HEK293 (cell line): ENCODE data around the gene ZNF423.
A peak's percentile ranks its signal among the peaks of the same experiment; 100 is the strongest.

Experiments used
- CTCF ChIA-PET: fragments of 350-600 bp; formaldehyde crosslinking; extraction: SDS; loops from one replicate; lab custom pipeline; 2021; ENCODE audit warnings: antibody characterized with exemption; lab: Yijun Ruan, JAX
- POLR2A ChIA-PET: fragments of 300-600 bp; formaldehyde crosslinking; extraction: SDS; loops from one replicate; lab custom pipeline; 2020; ENCODE audit warnings: antibody characterized with exemption, inconsistent platforms; lab: Yijun Ruan, JAX
- H3K27ac ChIP-seq: fragments of 200-500 bp; sonication (Bioruptor generic); 2 replicates; pipeline ENCODE4 v1.5.1; 2014; ENCODE audit warnings: low read depth, low read length, control low read depth, inconsistent platforms; ENCODE audit errors: extremely low read depth
- H3K36me3 ChIP-seq, 2 experiments: fragments of 200-500 bp in 1 of 2; sonication (Bioruptor generic) in 1 of 2; 1 replicate in 1 of 2; 2 replicates in 1 of 2; pipeline ENCODE4 v1.5.1; 2014 to 2017; ENCODE audit warnings: inconsistent platforms in 2 of 2, low read length in 2 of 2; ENCODE audit not compliant: control insufficient read depth in 2 of 2, insufficient read depth in 1 of 2
- H3K4me1 ChIP-seq: fragments of 200-500 bp; sonication (Bioruptor generic); 2 replicates; pipeline ENCODE4 v1.5.1; 2014; ENCODE audit warnings: mild to moderate bottlenecking, low read length, inconsistent platforms; ENCODE audit not compliant: control insufficient read depth, insufficient read depth
- H3K4me3 ChIP-seq: 2 replicates; pipeline ENCODE4 v1.5.1; 2011; ENCODE audit warnings: low read depth, mild to moderate bottlenecking, control low read depth, low read length, moderate library complexity
- H3K9me3 ChIP-seq: fragments of 200-500 bp; sonication (Bioruptor generic); 2 replicates; pipeline ENCODE4 v1.5.1; 2014; ENCODE audit warnings: low read depth, low read length, inconsistent platforms; ENCODE audit not compliant: control insufficient read depth, insufficient read depth
- ATF2 ChIP-seq: fragments of 450-650 bp; formaldehyde crosslinking; IDR thresholded peaks from 2 replicates; pipeline ENCODE4 v1.5.1; 2016; ENCODE audit warnings: missing biosample characterization, missing genetic modification characterization, low read depth
- GLI4 ChIP-seq: fragments of 450-650 bp; formaldehyde crosslinking; IDR thresholded peaks from 2 replicates; pipeline ENCODE4 v1.5.1; 2016; ENCODE audit warnings: missing biosample characterization, missing genetic modification characterization
- HOXA7 ChIP-seq: sonication (generic); formaldehyde crosslinking; IDR thresholded peaks from 2 replicates; pipeline ENCODE4 v1.8.1; 2022; ENCODE audit warnings: missing genetic modification reagents, borderline replicate concordance
- HOXD13 ChIP-seq: sonication (generic); formaldehyde crosslinking; IDR thresholded peaks from 2 replicates; pipeline ENCODE4 v1.8.0; 2022; ENCODE audit warnings: missing genetic modification reagents, borderline replicate concordance
- IKZF3 ChIP-seq: fragments of 450-650 bp; IDR thresholded peaks from 2 replicates; pipeline ENCODE4 v1.5.0; 2018; ENCODE audit warnings: missing biosample characterization, mild to moderate bottlenecking, missing genetic modification characterization, moderate library complexity
- INSM2 ChIP-seq: fragments of 450-650 bp; formaldehyde crosslinking; IDR thresholded peaks from 2 replicates; pipeline ENCODE4 v1.5.1; 2016; ENCODE audit warnings: missing biosample characterization, missing genetic modification characterization
- OSR2 ChIP-seq: fragments of 450-650 bp; formaldehyde crosslinking; IDR thresholded peaks from 2 replicates; pipeline ENCODE4 v1.5.1; 2016; ENCODE audit warnings: missing biosample characterization, missing genetic modification characterization
- ZBTB1 ChIP-seq: fragments of 450-650 bp; formaldehyde crosslinking; IDR thresholded peaks from 2 replicates; pipeline ENCODE4 v1.5.1; 2016; ENCODE audit warnings: missing biosample characterization, missing genetic modification characterization
- ZFHX2 ChIP-seq: fragments of 450-650 bp; formaldehyde crosslinking; conservative IDR thresholded peaks from 2 replicates; pipeline ENCODE4 v1.5.1; 2016; ENCODE audit warnings: missing biosample characterization, missing genetic modification characterization
- ZFP37 ChIP-seq: fragments of 450-650 bp; formaldehyde crosslinking; IDR thresholded peaks from 2 replicates; pipeline ENCODE4 v1.5.1; 2016; ENCODE audit warnings: missing biosample characterization, missing genetic modification characterization
- ZNF10 ChIP-seq: fragments of 450-650 bp; formaldehyde crosslinking; IDR thresholded peaks from 2 replicates; pipeline ENCODE4 v1.5.1; 2017; ENCODE audit warnings: missing biosample characterization, missing genetic modification characterization
- ZNF112 ChIP-seq: fragments of 450-650 bp; formaldehyde crosslinking; IDR thresholded peaks from 2 replicates; pipeline ENCODE4 v1.5.0; 2017; ENCODE audit warnings: missing biosample characterization, missing genetic modification characterization
- ZNF248 ChIP-seq: fragments of 450-650 bp; formaldehyde crosslinking; IDR thresholded peaks from 2 replicates; pipeline ENCODE4 v1.5.1; 2017; ENCODE audit warnings: missing biosample characterization, missing genetic modification characterization
- ZNF521 ChIP-seq: fragments of 450-650 bp; formaldehyde crosslinking; IDR thresholded peaks from 2 replicates; pipeline ENCODE4 v1.5.1; 2017; ENCODE audit warnings: missing biosample characterization, mild to moderate bottlenecking, missing genetic modification characterization
- ZNF544 ChIP-seq: fragments of 450-650 bp; formaldehyde crosslinking; IDR thresholded peaks from 2 replicates; pipeline ENCODE4 v1.5.0; 2017; ENCODE audit warnings: missing biosample characterization, missing genetic modification characterization
- ZNF558 ChIP-seq: fragments of 450-650 bp; formaldehyde crosslinking; IDR thresholded peaks from 2 replicates; pipeline ENCODE4 v1.5.1; 2016; ENCODE audit warnings: missing biosample characterization, missing genetic modification characterization
- ZNF560 ChIP-seq: fragments of 450-650 bp; formaldehyde crosslinking; IDR thresholded peaks from 2 replicates; pipeline ENCODE4 v1.5.1; 2017; ENCODE audit warnings: missing biosample characterization, missing genetic modification characterization, borderline replicate concordance
- ZNF76 ChIP-seq: fragments of 450-650 bp; formaldehyde crosslinking; IDR thresholded peaks from 2 replicates; pipeline ENCODE4; 2016; ENCODE audit warnings: low read depth, missing biosample characterization, missing genetic modification characterization, borderline replicate concordance
- ZNF768 ChIP-seq: fragments of 450-650 bp; formaldehyde crosslinking; IDR thresholded peaks from 2 replicates; pipeline ENCODE4 v1.5.1; 2018; ENCODE audit warnings: missing biosample characterization, mild to moderate bottlenecking, missing genetic modification characterization
- ZNF777 ChIP-seq: fragments of 450-650 bp; formaldehyde crosslinking; IDR thresholded peaks from 2 replicates; pipeline ENCODE4 v1.5.1; 2017; ENCODE audit warnings: missing biosample characterization, missing genetic modification characterization, borderline replicate concordance
- ZNF792 ChIP-seq: fragments of 450-650 bp; formaldehyde crosslinking; IDR thresholded peaks from 2 replicates; pipeline ENCODE4 v1.5.1; 2016; ENCODE audit warnings: missing biosample characterization, missing genetic modification characterization
- ZXDB ChIP-seq: fragments of 450-650 bp; formaldehyde crosslinking; IDR thresholded peaks from 2 replicates; pipeline ENCODE4 v1.5.1; 2016; ENCODE audit warnings: missing biosample characterization, missing genetic modification characterization

The ZNF423 gene

GRCh38 chr16:49773534-49774475, 82.1 kb downstream of the ZNF423 start:
- H3K27ac ChIP-seq, result no peak overlapping the region
- TF ChIP-seq ATF2, result no peak
- TF ChIP-seq ZNF768 (tag by site-specific recombination), result peak; percentile 78; the same call in 1 of the 2 replicates
- TF ChIP-seq ZXDB, result no peak
- TF ChIP-seq, all 188 proteins: peak for 1
- CTCF ChIA-PET, result interaction anchor here (0.6 kb wide), 1 partner anchor 16 kb away, joined by 3 read pairs; no protein-coding TSS in a partner anchor
- no peaks in the 10 kb centered on the region for H3K4me1 ChIP-seq
- no peak overlapping the region for H3K4me3 ChIP-seq
- no peaks in the 10 kb centered on the region for H3K9me3 ChIP-seq
- H3K36me3 ChIP-seq, result no peaks in the 10 kb centered on the region
- POLR2A ChIA-PET, result no interaction called here

GRCh38 chr16:49767998-49768397, 87.9 kb downstream of the ZNF423 start:
- POLR2A ChIA-PET, result no interaction called here

GRCh38 chr16:49767414-49767813, 88.5 kb downstream of the ZNF423 start:
- Histone ChIP-seq H3K27ac (no peak overlapping the region), H3K36me3 (no peaks in the 10 kb centered on the region), H3K4me1 (no peaks in the 10 kb centered on the region), H3K9me3 (no peaks in the 10 kb centered on the region), H3K4me3 (no peak overlapping the region)
- CTCF ChIA-PET, result no interaction called here
- TF ChIP-seq ZNF777 (tag by site-specific recombination), result no peak
- 0 out of 2 replicates have a peak, but pooled peaks have one; percentile 66 for TF ChIP-seq ZNF768 (tag by site-specific recombination)
- TF ChIP-seq GLI4, result no peak
- POLR2A ChIA-PET, result no interaction called here

More at GRCh38 chr16:49767998-49768397, 87.9 kb downstream of the ZNF423 start:
- Histone ChIP-seq H3K9me3 (no peaks in the 10 kb centered on the region), H3K27ac (no peak overlapping the region), H3K36me3 (no peaks in the 10 kb centered on the region), H3K4me1 (no peaks in the 10 kb centered on the region), H3K4me3 (no peak overlapping the region)
- TF ChIP-seq OSR2 (tag by site-specific recombination) (no peak), HOXA7 (CRISPR knock-in tag) (no peak), INSM2 (tag by site-specific recombination) (no peak), ZNF560 (tag by site-specific recombination) (no peak), ZXDB (no peak)
- CTCF ChIA-PET, result no interaction called here

- Histone ChIP-seq H3K4me1 (no peaks in the 10 kb centered on the region), H3K4me3 (no peak overlapping the region)
- CTCF ChIA-PET, result no interaction called here
- TF ChIP-seq IKZF3 (tag by site-specific recombination) (no peak), ZNF76 (tag by site-specific recombination) (no peak), ZNF544 (tag by site-specific recombination) (no peak), ZFHX2 (tag by site-specific recombination) (no peak), HOXD13 (CRISPR knock-in tag) (no peak), ZBTB1 (tag by site-specific recombination) (no peak), ZNF521 (no peak), ZNF558 (tag by site-specific recombination) (no peak), ZNF112 (tag by site-specific recombination) (no peak), ZFP37 (tag by site-specific recombination) (no peak), ZNF10 (no peak), ZNF248 (tag by site-specific recombination) (no peak), ZNF792 (no peak)
- TF ChIP-seq, all 188 proteins: peak for 0
- H3K36me3 ChIP-seq, result no peaks in the 10 kb centered on the region
- no peak overlapping the region for H3K27ac ChIP-seq
- H3K9me3 ChIP-seq, result no peaks in the 10 kb centered on the region
- POLR2A ChIA-PET, result no interaction called here
These were observed 89.7 kb downstream of the ZNF423 start for GRCh38 chr16:49766225-49766624.
